ENCODE results near the gene PPP4R3B. TPM values are rescaled to one million over a fixed set of nuclear protein-coding genes. Genes with fewer than 3 reads are reported as not detected.
"Not testable (repeated sequence)": the region's sequence is repeated elsewhere in the genome, so short reads cannot be mapped to it uniquely, and the experiment has no call there.

Gene PPP4R3B
- total RNA-seq, 1 donor from 2014 or later: 120 TPM

GRCh38 chr2:55595536-55595935, 21.9 kb downstream of the PPP4R3B start:
- no peak for DNase-seq

GRCh38 chr2:55592130-55592529, 25.3 kb downstream of the PPP4R3B start:
- DNase-seq: no peak

GRCh38 chr2:55590810-55591440, 26.5 kb downstream of the PPP4R3B start:
- no peak for DNase-seq

- no peak for DNase-seq
Observed at GRCh38 chr2:55585451-55586080, 31.9 kb downstream of the PPP4R3B start.

GRCh38 chr2:55581874-55582547, 35.4 kb downstream of the PPP4R3B start:
- DNase-seq: no peak

- no peak for DNase-seq
Observed at GRCh38 chr2:55581435-55581834, 36.0 kb downstream of the PPP4R3B start.

- DNase-seq: not testable (repeated sequence)
Observed at GRCh38 chr2:55569002-55569401, 48.4 kb downstream of the PPP4R3B start.

GRCh38 chr2:55567298-55567697, 50.1 kb downstream of the PPP4R3B start:
- no peak for DNase-seq

- DNase-seq: no peak
Observed at GRCh38 chr2:55565613-55566012, 51.8 kb downstream of the PPP4R3B start.

GRCh38 chr2:55560855-55561254, 56.6 kb downstream of the PPP4R3B start:
- DNase-seq: no peak

GRCh38 chr2:55556809-55557208, 60.6 kb downstream of the PPP4R3B start:
- no peak for DNase-seq

- no peak for DNase-seq
Observed at GRCh38 chr2:55555977-55556376, 61.4 kb downstream of the PPP4R3B start.

GRCh38 chr2:55553321-55553720, 64.1 kb downstream of the PPP4R3B start:
- no peak for DNase-seq

- DNase-seq: no peak
Observed at GRCh38 chr2:55550368-55551102, 66.9 kb downstream of the PPP4R3B start.

GRCh38 chr2:55547679-55548078, 69.7 kb downstream of the PPP4R3B start:
- not testable (repeated sequence) for DNase-seq

- DNase-seq: no peak
Observed at GRCh38 chr2:55547001-55547400, 70.4 kb downstream of the PPP4R3B start.

GRCh38 chr2:55530539-55531081, 86.8 kb downstream of the PPP4R3B start:
- no peak for DNase-seq

GRCh38 chr2:55526174-55526573, 91.2 kb downstream of the PPP4R3B start:
- no peak for DNase-seq

- DNase-seq: no peak
Observed at GRCh38 chr2:55524884-55525437, 92.5 kb downstream of the PPP4R3B start.

GRCh38 chr2:55519938-55520885, 97.2 kb downstream of the PPP4R3B start:
- peak; percentile 47 for DNase-seq

- no peak for DNase-seq
Observed at GRCh38 chr2:55518841-55519165, 98.6 kb downstream of the PPP4R3B start.

Data from occipital lobe (tissue), 2 donors.